HG02571 (cell line): ENCODE data around the gene ADAM11.
"Not testable (repeated sequence)": the region's sequence is repeated elsewhere in the genome, so short reads cannot be mapped to it uniquely, and the experiment has no call there.

Experiments used
- ATAC-seq: cut with Tn5 transposase; IDR thresholded peaks from one replicate; pipeline ENCODE4 v1.9.1; 2021; ENCODE audit warnings: mild to moderate bottlenecking, moderate library complexity; ENCODE audit not compliant: unreplicated experiment

The ADAM11 gene

GRCh38 chr17:44794851-44795413, 36.1 kb downstream of the ADAM11 start:
- no peak for ATAC-seq

DNA sequence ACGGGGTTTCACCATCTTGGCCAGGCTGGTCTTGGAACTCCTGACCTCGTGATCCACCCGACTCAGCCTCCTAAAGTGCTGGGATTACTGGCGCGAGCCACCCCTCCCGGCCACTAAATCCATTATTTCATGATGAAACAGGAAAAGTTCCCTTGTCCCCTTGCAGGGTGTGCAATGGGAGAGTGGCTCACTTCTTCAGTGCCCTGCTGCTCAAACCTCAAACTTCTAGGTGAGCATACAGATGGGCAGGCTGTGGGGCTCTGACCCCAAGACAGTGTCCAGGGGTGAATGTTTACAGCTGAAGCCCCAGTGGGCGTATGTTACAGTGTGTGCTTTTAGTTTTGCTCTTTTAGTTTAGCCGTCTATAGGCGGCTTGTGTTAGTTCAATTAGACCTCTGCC, 36.6 kb downstream of the ADAM11 start:
- no peak for ATAC-seq

GRCh38 chr17:44795928-44796327, 37.1 kb downstream of the ADAM11 start:
- no peak for ATAC-seq

DNA sequence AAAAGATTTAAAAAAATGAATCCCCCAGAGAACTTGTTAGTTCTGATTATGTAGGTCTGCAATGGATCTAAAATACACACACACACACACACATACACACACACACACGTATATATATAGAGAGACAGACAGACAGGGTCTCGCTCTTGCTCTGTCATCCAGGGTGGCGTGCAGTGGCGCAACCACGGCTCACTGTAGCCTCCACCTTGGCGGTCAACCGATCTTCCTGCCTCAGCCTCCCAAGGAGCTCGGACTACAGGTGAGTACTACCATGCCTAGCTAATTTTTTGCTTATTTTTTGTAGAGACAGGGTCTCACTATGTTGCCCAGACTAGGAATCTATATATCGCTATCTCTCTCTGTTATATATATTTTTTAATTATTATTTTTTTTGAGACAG, 37.9 kb downstream of the ADAM11 start:
- ATAC-seq: no peak

DNA sequence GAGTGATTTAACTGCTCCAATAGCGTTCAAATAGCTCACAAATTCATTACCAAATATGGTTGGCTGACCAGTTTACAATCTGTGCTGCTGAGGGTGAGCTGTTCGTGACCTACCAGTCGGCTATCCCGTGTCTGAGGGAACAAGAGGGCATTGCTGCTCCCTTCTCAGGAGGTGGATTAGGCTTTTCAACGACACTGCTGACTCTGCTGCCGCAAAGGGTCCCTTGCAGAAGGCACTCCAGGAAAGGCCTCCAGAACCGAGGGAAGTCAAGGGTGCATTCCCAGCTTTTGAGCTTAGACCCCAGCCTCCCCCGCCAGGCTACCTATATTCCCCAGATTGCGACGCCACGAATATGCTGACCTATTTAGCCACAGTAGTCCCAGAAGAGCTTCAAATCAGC, 39.0 kb downstream of the ADAM11 start:
- no peak for ATAC-seq

GRCh38 chr17:44798356-44798755, 39.6 kb downstream of the ADAM11 start:
- ATAC-seq: no peak

DNA sequence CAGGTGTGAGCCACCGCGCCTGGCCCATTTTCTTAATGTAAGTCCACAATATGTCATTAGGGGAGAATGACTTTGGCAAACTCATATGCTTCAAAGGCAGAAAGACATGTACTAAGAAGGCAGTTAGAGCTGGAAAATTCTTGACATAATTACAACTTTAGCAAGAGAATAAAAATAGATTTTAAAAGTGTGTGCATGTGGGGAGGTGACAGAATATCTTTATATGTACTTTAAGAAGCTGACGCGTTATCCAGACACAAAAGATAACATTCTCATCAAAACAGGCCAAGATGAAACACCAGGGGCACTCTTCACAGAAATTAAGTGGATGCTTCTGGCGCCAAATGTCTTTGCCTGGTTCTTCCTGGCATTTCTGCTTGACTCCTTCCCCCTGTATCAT, 43.1 kb downstream of the ADAM11 start:
- no peak for ATAC-seq

GRCh38 chr17:44804302-44805089, 45.7 kb downstream of the ADAM11 start:
- ATAC-seq: no peak

GRCh38 chr17:44807093-44807816, 48.5 kb downstream of the ADAM11 start:
- no peak for ATAC-seq

DNA sequence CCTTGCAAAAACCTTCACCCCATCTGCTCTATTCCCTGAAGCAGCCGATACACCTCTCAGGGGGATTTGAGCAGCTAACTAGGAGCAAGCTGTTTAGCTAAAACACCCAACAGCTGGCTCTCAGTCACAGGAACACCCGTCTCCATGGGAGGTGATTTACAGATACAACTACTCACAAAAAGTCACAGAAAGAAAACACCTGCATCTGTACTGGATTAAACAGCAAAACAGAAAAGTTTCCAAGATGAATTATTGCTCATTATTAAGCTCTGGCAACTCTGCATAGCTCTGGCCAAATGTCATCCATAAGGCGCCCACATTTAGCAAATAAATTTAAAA, 49.0 kb downstream of the ADAM11 start:
- no peak for ATAC-seq

DNA sequence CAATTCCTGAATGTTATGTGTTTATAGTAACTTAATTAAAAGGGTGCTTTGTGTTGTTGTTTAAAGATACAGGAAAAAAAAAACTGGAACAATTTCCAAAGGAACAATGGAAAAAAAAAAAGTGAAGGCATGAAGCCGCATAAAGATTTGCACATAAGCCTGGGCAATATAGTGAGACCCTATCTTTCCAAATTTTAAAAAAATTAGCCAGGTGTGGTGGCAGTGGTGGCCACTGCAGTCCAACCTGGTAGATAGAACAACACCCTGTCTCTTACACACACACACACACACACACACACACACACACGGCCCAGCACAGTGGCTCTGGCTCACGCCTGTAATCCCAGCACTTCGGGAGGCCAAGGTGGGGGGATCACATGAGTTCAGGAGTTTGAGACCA, 49.4 kb downstream of the ADAM11 start:
- no peak for ATAC-seq

- not testable (repeated sequence) for ATAC-seq
These were observed 50.0 kb downstream of the ADAM11 start for GRCh38 chr17:44808656-44809388.

DNA sequence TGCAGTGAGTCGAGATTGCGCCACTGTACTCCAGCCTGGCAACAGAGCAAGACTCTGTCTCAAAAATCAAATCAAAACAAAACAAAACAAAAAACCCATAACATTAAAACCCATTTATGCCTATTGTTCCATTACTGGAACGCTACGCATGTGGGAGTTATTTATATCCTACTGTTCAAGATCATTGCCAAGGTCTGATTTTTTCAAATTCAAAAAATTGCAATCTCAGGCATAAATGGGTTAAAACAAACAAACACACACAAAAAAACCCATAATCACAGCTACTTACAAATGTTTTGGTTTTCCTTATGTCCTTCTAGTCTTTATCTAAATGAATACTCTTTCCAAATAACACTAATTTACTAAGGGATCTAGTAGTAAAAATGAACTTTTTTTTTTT, 53.5 kb downstream of the ADAM11 start:
- no peak for ATAC-seq

- not testable (repeated sequence) for ATAC-seq
These were observed 59.7 kb downstream of the ADAM11 start for GRCh38 chr17:44818508-44818907.

DNA sequence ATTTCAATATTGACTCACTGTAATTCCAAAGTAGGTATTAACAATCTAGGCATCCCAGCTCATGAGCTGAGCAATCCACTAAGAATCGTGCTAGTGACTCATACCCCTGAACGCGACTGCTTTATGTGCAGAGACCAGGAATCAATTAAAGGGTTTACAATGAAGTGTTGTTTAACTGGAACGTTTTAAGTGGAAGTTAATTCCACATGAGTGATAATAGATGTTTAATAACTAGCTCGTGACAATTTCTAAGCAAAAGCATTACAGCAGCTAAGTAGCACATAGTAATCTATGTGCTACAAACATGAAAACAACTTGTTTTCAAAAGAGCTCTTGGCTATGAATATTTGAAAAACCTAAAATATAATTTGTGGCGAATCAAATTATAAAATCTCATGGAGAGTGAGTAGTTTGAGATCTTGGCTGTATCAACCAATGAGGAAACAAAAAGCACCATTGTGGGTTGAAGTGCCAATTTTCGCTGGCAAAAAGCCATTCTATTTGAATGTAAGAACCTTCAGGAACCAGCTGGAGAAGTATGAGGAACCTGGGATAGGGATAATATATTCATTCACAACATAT, 61.9 kb downstream of the ADAM11 start:
- no peak for ATAC-seq

DNA sequence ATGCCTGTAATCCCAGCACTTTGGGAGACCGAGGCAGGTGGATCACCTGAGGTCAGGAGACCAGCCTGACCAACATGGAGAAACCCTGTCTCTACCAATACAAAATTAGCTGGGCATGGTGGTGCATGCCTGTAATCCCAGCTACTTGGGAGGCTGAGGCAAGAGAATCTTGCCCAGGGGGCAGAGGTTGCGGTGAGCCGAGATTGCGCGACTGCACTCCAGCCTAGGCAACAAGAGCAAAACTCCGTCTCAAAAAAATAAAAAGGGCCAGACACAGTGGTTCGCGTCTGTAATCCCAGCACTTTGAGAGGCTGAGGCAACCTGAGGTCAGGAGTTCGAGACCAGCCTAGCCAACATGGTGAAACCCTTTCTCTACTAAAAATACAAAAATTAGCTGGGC, 66.4 kb downstream of the ADAM11 start:
- not testable (repeated sequence) for ATAC-seq

GRCh38 chr17:44826123-44826790, 67.5 kb downstream of the ADAM11 start:
- ATAC-seq: no peak

GRCh38 chr17:44827863-44828262, 69.1 kb downstream of the ADAM11 start:
- ATAC-seq: no peak

- ATAC-seq: no peak
These were observed 70.2 kb downstream of the ADAM11 start for GRCh38 chr17:44828919-44829522.
